HepG2 (cell line): Measurements from ENCODE around the gene SOCS7. TPM values are rescaled to one million over a fixed set of nuclear protein-coding genes. Genes with fewer than 3 reads are reported as not detected.

Experiments
- ARHGAP35 ChIP-seq: sonication (generic); formaldehyde crosslinking; IDR thresholded peaks from 2 replicates; pipeline ENCODE4 v1.9.0; 2022; ENCODE audit warnings: mild to moderate bottlenecking, inconsistent platforms, moderate library complexity, missing genetic modification reagents, borderline replicate concordance
- GATAD2A ChIP-seq: IDR thresholded peaks from 2 replicates; pipeline ENCODE4 v1.6.1; 2016
- HES4 ChIP-seq: sonication (generic); formaldehyde crosslinking; IDR thresholded peaks from 2 replicates; pipeline ENCODE4 v1.9.0; 2021; ENCODE audit warnings: mild to moderate bottlenecking, missing genetic modification reagents, borderline replicate concordance
- HMG20B ChIP-seq: conservative IDR thresholded peaks from 2 replicates; pipeline ENCODE4 v1.6.1; 2016; ENCODE audit warnings: missing genetic modification reagents, missing compliant biosample characterization
- MYNN ChIP-seq: sonication (generic); formaldehyde crosslinking; IDR thresholded peaks from 2 replicates; pipeline ENCODE4 v1.4.0; 2020; ENCODE audit warnings: mild to moderate bottlenecking, low read depth, missing genetic modification reagents
- MYPOP ChIP-seq: sonication (generic); formaldehyde crosslinking; IDR thresholded peaks from 2 replicates; pipeline ENCODE4 v1.8.1; 2023; ENCODE audit warnings: mild to moderate bottlenecking, moderate library complexity, missing genetic modification reagents
- NFE2 ChIP-seq: sonication (generic); formaldehyde crosslinking; IDR thresholded peaks from 2 replicates; pipeline ENCODE4 v1.4.0; 2020; ENCODE audit warnings: missing genetic modification reagents
- NFE2L2 ChIP-seq: fragments of 150-350 bp; IDR thresholded peaks from 2 replicates; pipeline ENCODE4 v1.6.1; 2014; ENCODE audit warnings: low read length
- RNF2 ChIP-seq: fragments of 450-650 bp; conservative IDR thresholded peaks from 2 replicates; pipeline ENCODE4 v1.6.1; 2016; ENCODE audit warnings: low read depth
- ZBTB7A ChIP-seq: sonication (generic); formaldehyde crosslinking; IDR thresholded peaks from 2 replicates; pipeline ENCODE4 v1.8.0; 2022; ENCODE audit warnings: mild to moderate bottlenecking, missing genetic modification reagents
- ZBTB7B ChIP-seq: sonication (generic); formaldehyde crosslinking; IDR thresholded peaks from 2 replicates; pipeline ENCODE4 v1.4.0; 2020; ENCODE audit warnings: missing genetic modification reagents
- ZNF24 ChIP-seq: fragments of 450-650 bp; IDR thresholded peaks from 2 replicates; pipeline ENCODE4 v1.6.1; 2017; ENCODE audit warnings: antibody characterized with exemption, mild to moderate bottlenecking
- ZNF264 ChIP-seq: sonication (generic); formaldehyde crosslinking; IDR thresholded peaks from 2 replicates; pipeline ENCODE4 v1.4.0; 2020; ENCODE audit warnings: missing genetic modification reagents
- ZNF33B ChIP-seq: sonication (generic); formaldehyde crosslinking; IDR thresholded peaks from 2 replicates; pipeline ENCODE4 v1.5.1; 2020; ENCODE audit warnings: mild to moderate bottlenecking, missing genetic modification reagents
- ZNF644 ChIP-seq: IDR thresholded peaks from 2 replicates; pipeline ENCODE4 v1.6.1; 2016; ENCODE audit warnings: low read depth
- ZNF678 ChIP-seq: sonication (generic); formaldehyde crosslinking; IDR thresholded peaks from 2 replicates; pipeline ENCODE4 v1.4.0; 2020; ENCODE audit warnings: mild to moderate bottlenecking, missing genetic modification reagents
- ZNF816 ChIP-seq: sonication (generic); formaldehyde crosslinking; IDR thresholded peaks from 2 replicates; pipeline ENCODE4 v1.8.0; 2022; ENCODE audit warnings: missing genetic modification reagents, mild to moderate bottlenecking, borderline replicate concordance
- ZSCAN20 ChIP-seq: sonication (generic); formaldehyde crosslinking; IDR thresholded peaks from 2 replicates; pipeline ENCODE4 v1.4.0; 2020; ENCODE audit warnings: missing genetic modification reagents, mild to moderate bottlenecking, borderline replicate concordance
- polyA plus RNA-seq, 8 experiments: library from polyadenylated mRNA; depleted of rRNA in 3 of 8; stranded (reverse) in 7 of 8; unstranded in 1 of 8; fragments of >200 nt; fragmentation: Illumina TruSeq in 4 of 8; extraction: Trizol in 4 of 8; gene quantifications; 2 replicates each; pipeline versions ENCODE4 v1.2.1 to v1.2.3, GENCODE V29; 2011 to 2016; ENCODE audit warnings: low read depth in 4 of 8, missing spikeins in 1 of 8, mixed read lengths in 1 of 8; ENCODE audit not compliant: insufficient read depth in 1 of 8
- total RNA-seq, 5 experiments: library from RNA; depleted of rRNA; stranded (reverse); fragments of >200 nt; fragmentation: Illumina TruSeq; extraction: Trizol; gene quantifications; 2 replicates each; pipeline ENCODE4 v1.2.3, GENCODE V29; 2016; ENCODE audit warnings: low read depth in 1 of 5
- TF ChIP-seq, protein P1 (sequence below): sonication (generic); formaldehyde crosslinking; IDR thresholded peaks from 2 replicates; pipeline ENCODE4 v1.9.0; 2022; ENCODE audit warnings: low read depth, missing genetic modification reagents
- TF ChIP-seq, protein P2 (sequence below), 2 experiments: sonication (generic) in 1 of 2; formaldehyde crosslinking in 1 of 2; IDR thresholded peaks; 2 replicates each; pipeline versions ENCODE4 v1.4.0 to v1.6.1; 2018 to 2020; ENCODE audit warnings: missing genetic modification reagents in 2 of 2, borderline replicate concordance in 1 of 2, low read depth in 1 of 2, mild to moderate bottlenecking in 1 of 2, missing biosample characterization in 1 of 2
- TF ChIP-seq, protein P3 (sequence below): sonication (generic); formaldehyde crosslinking; IDR thresholded peaks from 2 replicates; pipeline ENCODE4 v1.5.0; 2020; ENCODE audit warnings: mild to moderate bottlenecking, missing genetic modification reagents

SOCS7 gene
- total and polyA plus RNA-seq, 2 of the 13 experiments (the other 11 are each of a cell fraction or from before 2014, with no cell fraction given) = 19.2 to 24.2 TPM

DNA sequence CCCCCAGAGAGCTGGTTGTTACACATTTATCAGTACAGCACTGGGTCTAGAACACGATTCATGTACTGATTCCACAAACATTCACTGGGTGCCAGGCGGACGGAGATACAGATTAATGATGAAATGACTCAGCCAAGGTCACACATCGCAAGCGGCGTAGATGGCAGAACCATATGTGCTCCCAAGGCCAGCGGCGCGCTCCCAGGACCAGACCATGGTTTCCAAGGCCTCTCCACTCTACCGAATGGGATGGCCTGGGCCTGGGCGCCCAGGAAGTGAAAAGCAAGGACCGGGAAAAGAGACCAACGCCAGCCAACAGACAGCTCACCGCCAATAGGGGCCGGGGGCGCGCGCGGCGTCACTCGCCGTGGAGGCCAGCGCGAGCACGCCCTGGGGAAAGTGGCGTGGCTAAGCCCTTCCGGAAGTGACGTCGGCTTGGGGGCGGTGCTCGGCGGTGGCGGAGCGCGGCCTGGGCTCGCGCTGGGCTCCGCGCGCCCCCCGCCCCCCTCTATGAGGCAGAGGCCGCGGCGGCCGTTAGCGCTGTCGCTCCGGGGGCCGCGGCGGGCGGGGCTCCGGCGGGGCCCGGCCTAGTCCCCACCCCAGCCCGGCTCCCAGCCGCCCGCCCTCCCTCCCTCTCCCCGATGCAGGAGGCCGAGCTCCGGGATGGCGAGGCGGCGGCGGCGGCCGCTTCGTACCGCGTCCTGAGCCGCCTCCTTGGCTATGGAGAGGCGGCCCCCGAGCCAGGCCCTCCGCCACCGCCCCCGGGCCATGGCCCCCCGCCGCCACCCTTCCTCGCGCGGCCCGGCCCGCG is at the start of gene SOCS7 (continued):
- TF ChIP-seq, protein P1, sequence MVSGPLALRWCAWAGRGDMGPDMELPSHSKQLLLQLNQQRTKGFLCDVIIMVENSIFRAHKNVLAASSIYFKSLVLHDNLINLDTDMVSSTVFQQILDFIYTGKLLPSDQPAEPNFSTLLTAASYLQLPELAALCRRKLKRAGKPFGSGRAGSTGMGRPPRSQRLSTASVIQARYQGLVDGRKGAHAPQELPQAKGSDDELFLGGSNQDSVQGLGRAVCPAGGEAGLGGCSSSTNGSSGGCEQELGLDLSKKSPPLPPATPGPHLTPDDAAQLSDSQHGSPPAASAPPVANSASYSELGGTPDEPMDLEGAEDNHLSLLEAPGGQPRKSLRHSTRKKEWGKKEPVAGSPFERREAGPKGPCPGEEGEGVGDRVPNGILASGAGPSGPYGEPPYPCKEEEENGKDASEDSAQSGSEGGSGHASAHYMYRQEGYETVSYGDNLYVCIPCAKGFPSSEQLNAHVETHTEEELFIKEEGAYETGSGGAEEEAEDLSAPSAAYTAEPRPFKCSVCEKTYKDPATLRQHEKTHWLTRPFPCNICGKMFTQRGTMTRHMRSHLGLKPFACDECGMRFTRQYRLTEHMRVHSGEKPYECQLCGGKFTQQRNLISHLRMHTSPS = no peak
- peak; percentile 87 for TF ChIP-seq GATAD2A
- no peak; the same call in 1 of the 2 replicates for TF ChIP-seq ZSCAN20 (CRISPR knock-in tag)
- peak; percentile 82; the same call in 1 of the 2 replicates for TF ChIP-seq RNF2
- TF ChIP-seq ZNF816 (CRISPR knock-in tag) = 0 out of 2 replicates have a peak, but pooled peaks have one; percentile 47
- peak; percentile 66 for TF ChIP-seq HMG20B (CRISPR knock-in tag)
- peak; percentile 71; the same call in 1 of the 2 replicates for TF ChIP-seq ZNF33B (CRISPR knock-in tag)
- TF ChIP-seq ZNF264 (CRISPR knock-in tag) = peak; percentile 95
- TF ChIP-seq NFE2 (CRISPR knock-in tag) = 0 out of 2 replicates have a peak, but pooled peaks have one; percentile 42
- TF ChIP-seq ZBTB7B (CRISPR knock-in tag) = peak; percentile 63; the same call in 1 of the 2 replicates
- TF ChIP-seq, protein P2, sequence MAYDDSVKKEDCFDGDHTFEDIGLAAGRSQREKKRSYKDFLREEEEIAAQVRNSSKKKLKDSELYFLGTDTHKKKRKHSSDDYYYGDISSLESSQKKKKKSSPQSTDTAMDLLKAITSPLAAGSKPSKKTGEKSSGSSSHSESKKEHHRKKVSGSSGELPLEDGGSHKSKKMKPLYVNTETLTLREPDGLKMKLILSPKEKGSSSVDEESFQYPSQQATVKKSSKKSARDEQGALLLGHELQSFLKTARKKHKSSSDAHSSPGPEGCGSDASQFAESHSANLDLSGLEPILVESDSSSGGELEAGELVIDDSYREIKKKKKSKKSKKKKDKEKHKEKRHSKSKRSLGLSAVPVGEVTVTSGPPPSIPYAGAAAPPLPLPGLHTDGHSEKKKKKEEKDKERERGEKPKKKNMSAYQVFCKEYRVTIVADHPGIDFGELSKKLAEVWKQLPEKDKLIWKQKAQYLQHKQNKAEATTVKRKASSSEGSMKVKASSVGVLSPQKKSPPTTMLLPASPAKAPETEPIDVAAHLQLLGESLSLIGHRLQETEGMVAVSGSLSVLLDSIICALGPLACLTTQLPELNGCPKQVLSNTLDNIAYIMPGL (CRISPR knock-in tag; IDR thresholded peaks at IDR 0.05; ENCODE audit: borderline replicate concordance in 1 of 2, low read depth in 1 of 2) = peak; percentile 44 to 92; a peak in 3 of 4 replicates
- TF ChIP-seq ZNF24 = peak; percentile 14; the same call in 1 of the 2 replicates
- TF ChIP-seq, protein P3, sequence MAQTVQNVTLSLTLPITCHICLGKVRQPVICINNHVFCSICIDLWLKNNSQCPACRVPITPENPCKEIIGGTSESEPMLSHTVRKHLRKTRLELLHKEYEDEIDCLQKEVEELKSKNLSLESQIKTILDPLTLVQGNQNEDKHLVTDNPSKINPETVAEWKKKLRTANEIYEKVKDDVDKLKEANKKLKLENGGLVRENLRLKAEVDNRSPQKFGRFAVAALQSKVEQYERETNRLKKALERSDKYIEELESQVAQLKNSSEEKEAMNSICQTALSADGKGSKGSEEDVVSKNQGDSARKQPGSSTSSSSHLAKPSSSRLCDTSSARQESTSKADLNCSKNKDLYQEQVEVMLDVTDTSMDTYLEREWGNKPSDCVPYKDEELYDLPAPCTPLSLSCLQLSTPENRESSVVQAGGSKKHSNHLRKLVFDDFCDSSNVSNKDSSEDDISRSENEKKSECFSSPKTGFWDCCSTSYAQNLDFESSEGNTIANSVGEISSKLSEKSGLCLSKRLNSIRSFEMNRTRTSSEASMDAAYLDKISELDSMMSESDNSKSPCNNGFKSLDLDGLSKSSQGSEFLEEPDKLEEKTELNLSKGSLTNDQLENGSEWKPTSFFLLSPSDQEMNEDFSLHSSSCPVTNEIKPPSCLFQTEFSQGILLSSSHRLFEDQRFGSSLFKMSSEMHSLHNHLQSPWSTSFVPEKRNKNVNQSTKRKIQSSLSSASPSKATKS (CRISPR knock-in tag) = no peak
- TF ChIP-seq ZNF644 (CRISPR knock-in tag) = peak; percentile 92
- TF ChIP-seq NFE2L2 = no peak
- TF ChIP-seq MYNN (CRISPR knock-in tag) = peak; percentile 93; the same call in 1 of the 2 replicates
- TF ChIP-seq ZNF678 (CRISPR knock-in tag) = peak; percentile 91; the same call in 1 of the 2 replicates
- peak; percentile 85 for TF ChIP-seq ZBTB7A
- TF ChIP-seq ARHGAP35 (CRISPR knock-in tag) = no peak
- TF ChIP-seq HES4 (CRISPR knock-in tag) = 0 out of 2 replicates have a peak, but pooled peaks have one; percentile 37
- peak; percentile 79; the same call in 1 of the 2 replicates for TF ChIP-seq MYPOP (CRISPR knock-in tag)
